Astrocyte of the cerebellum (primary cell): ENCODE results near the gene LSM10.

Source experiments
- DNase-seq: peaks from one replicate; pipeline ENCODE4 v3.0.0-alpha.2; 2011; ENCODE audit warnings: low read depth
- H3K4me3 ChIP-seq: 2 replicates; pipeline ENCODE4 v1.5.1; 2011; ENCODE audit warnings: mild to moderate bottlenecking, low read depth, low read length, moderate library complexity
- CTCF ChIP-seq: IDR thresholded peaks from 2 replicates; pipeline ENCODE4 v1.5.1; 2012; ENCODE audit warnings: low read length, low read depth, moderate library complexity, mild to moderate bottlenecking; ENCODE audit errors: missing control alignments
- in situ Hi-C: cut with HindIII; loops from 2 replicates; pipeline ENCODE4 v1.10.0; 2017; ENCODE audit warnings: low sequenced_read_pairs

LSM10 gene

DNA sequence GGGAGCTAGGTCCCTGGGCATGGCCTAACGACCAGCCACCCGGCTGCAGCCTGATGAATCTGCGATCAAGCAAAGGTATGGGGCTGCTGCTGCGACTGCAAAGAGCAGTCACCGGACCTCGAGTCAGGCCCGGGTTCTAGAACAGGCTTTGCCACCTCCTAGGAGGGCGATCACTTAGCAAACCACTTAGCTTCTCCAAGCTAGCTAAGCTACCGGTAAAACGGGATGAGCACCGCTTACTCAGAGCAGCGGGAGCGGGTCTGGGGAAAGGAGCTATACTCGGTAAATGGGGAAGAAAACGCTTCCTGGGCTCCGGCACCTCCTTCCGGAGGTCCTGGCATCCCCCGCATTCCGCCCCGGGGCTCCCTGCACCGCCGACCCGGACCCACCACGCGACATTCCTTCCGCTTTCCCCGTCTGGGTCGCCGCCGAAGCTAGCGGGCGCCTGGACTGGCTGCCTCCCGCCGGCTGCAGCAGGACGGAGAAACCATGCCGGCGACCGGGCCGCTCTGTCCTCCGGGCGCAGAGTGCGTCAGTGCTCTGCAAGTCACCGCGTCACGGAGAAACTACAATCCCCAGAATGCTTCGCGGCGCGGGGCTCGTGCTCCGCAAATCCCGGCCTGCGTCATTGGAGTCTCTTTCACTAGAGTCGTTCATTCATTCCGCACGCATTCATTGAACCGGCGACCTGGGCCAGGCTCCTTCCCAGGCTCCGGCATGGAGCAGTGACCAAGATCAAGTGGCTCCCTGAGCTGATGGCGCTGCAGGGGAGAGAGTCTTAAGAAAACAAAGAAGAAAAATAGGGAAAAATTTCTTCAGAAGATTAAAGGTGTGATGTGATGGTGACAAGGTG lies at the start of gene LSM10:
Gene LSM10, minus strand, starts transcription at position 531 of the 853 bp plus-strand sequence. CDS start 3,779 bp downstream, outside the sequence.
- DNase-seq = peak; percentile 76
- in situ Hi-C loops = no loop called here

GRCh38 chr1:36447450-36447849 lies 49.7 kb upstream of the LSM10 start:
- in situ Hi-C loops = no loop called here
- TF ChIP-seq CTCF = no peak
- H3K4me3 ChIP-seq = no peak overlapping the region
- no peak for DNase-seq

More for the DNA sequence above, at the start of gene LSM10:
- no peak for TF ChIP-seq CTCF
- H3K4me3 ChIP-seq = peak within 1 kb of the TSS; percentile 89

GRCh38 chr1:36446746-36447145 lies 49.0 kb upstream of the LSM10 start:
- no peak for DNase-seq
- no peak overlapping the region for H3K4me3 ChIP-seq
- in situ Hi-C loops = no loop called here
- no peak for TF ChIP-seq CTCF

DNA sequence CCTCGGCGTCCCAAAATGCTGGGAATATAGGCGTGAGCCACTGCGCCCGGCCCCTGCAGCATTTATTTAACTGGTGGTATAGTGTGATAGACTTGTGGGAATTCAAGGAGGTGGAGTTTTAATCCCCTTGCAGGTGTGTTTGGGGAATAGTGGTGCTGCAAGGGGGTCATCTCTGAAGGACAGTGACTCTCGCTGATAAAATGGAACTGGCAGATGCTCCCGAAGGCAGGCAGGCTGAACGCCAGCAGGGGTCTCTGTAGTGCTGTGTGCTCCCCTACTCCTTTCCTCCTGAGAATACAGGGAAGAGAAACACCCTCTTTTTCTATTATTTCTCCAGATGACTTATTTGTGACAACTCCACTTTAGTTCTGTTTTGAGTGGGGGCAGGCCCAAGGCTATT lies 48.6 kb upstream of the LSM10 start:
- DNase-seq = no peak
- TF ChIP-seq CTCF = peak; percentile 15
- no peak overlapping the region for H3K4me3 ChIP-seq
- in situ Hi-C loops = no loop called here

DNA sequence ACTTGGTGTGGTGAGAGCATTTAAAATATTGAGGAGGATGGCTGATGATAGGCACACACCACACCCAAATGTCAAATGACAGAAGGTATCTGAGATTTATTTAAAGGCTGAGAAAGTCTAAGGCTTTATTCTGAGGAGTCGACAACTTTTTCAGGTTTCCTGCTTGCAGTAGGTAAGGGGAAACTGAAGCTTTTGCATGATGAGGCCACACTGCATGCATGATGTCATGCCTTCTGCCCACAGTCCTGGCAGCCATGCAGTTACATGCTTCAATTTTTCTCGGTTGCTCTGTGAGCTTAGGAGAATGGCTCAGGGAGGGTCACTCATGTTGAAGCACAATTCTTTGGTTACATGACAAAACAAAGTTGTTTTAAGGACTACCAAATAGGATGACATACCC lies 45.6 kb upstream of the LSM10 start:
- TF ChIP-seq CTCF = no peak
- no peak for DNase-seq
- no peak overlapping the region for H3K4me3 ChIP-seq
- in situ Hi-C loops = no loop called here

DNA sequence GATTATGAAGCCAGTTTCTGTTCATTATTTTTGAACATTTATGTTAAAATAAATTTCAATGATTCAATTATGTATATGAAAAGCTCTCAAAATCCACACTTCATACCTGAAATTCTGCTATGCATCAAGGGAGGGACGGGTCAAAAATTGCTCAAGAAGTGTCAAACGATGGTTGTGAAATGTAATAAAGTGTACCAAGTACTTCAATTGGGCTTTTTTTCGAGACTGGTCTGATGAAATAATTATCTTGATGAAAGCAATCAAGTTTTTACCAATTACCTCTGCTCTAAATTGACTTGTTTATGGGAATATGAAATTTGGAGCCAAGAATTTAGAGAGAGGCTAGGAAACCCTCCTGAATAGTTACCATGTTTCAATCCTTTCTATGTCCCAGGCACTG lies 44.6 kb upstream of the LSM10 start:
- TF ChIP-seq CTCF = no peak
- DNase-seq = no peak
- in situ Hi-C loops = no loop called here
- no peak overlapping the region for H3K4me3 ChIP-seq
